Measurements from ENCODE around the gene PCDHGA5.
"Not testable (repeated sequence)": the region's sequence is repeated elsewhere in the genome, so short reads cannot be mapped to it uniquely, and the experiment has no call there.

The PCDHGA5 gene

DNA sequence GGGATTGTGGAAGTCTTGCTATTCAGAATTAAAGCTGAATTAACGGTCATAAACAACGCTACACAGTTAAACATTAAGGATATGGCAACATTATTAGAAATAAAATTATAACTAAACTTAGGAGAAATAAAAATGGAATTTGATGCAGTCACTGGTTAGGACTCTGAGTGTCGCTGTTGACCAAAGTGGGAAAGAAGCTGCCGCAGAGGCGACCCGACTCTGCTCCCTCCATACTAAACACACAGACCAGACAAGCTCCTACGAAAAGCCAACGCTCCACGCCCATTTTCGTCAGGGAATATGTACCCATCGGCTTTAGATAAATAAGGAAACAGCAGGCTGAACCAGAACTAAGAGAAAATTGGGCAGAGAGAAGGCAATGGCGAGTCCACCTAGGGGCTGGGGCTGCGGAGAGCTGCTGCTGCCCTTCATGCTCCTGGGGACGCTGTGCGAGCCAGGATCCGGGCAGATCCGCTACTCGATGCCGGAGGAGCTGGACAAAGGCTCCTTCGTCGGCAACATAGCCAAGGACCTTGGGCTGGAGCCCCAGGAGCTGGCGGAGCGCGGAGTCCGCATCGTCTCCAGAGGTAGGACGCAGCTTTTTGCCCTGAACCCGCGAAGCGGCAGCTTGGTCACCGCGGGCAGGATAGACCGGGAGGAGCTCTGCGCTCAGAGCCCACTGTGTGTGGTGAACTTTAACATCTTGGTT is at the start of gene PCDHGA5:
Gene PCDHGA5, plus strand, starts transcription at position 211 of the 709 bp plus-strand sequence. Its CDS starts 169 bp downstream, at position 380.
- DNase-seq (ENCODE audit: low read depth in 3 of 3, low spot score in 1 of 3): no peak

DNA sequence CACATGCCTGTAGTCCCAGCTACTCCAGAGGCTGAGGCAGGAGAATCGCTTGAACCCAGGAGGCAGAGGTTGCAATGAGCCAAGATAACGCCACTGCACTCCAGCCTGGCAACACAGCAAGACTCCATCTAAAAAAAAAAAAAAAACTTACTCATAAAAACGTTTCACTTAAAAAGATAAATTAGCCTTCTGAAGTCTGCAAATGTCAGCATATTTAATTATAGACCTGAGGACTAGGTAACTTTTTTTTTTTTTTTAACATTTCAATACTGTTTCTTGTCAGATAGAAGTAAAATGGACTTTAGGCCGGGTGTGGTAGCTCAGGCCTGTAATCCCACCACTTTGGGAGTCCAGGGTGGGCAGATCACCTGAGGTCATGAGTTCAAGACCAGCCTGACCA is 47.0 kb upstream of the PCDHGA5 start:
- DNase-seq (ENCODE audit: low read depth in 3 of 3, low spot score in 1 of 3): not testable (repeated sequence)

DNA sequence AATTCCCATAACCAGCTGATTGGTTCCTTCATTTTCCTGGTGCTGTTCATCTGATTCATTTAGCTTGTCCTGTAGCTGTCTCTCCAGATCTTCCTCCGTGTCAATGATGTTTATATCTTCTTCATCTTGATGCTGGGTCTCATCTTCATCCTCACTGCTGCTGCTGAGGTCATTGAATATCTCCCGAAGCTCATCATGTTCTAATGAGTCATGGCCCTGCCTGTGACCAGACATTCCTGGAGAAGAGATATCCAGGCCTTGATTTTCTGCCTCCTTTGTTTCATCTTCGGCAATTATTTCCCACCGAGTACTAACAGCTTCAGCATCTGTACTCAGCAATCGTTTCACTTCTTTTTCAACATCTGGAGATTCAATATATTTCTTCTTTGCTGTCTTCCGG is 44.8 kb upstream of the PCDHGA5 start:
- DNase-seq (ENCODE audit: low read depth in 3 of 3, low spot score in 1 of 3): no peak

DNA sequence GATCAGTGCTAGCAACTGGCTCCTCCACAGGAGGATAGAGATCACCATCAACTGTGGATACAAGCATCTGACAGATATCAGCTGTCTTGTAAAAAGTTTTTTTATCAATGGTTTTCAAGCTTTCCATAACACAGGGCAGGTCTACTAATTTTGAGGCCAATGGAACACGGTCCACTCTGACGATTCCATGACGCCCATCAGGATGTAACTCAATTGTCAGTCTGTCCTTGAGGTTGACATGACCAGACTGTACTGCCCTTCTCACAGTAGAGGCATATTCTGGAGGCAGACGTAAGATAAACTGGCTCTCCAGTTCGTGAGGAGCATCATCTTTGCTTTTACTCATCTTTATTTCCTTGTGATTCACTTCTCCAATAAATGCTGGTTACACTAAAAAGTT is 44.3 kb upstream of the PCDHGA5 start:
- DNase-seq (ENCODE audit: low read depth in 3 of 3, low spot score in 1 of 3): no peak

DNA sequence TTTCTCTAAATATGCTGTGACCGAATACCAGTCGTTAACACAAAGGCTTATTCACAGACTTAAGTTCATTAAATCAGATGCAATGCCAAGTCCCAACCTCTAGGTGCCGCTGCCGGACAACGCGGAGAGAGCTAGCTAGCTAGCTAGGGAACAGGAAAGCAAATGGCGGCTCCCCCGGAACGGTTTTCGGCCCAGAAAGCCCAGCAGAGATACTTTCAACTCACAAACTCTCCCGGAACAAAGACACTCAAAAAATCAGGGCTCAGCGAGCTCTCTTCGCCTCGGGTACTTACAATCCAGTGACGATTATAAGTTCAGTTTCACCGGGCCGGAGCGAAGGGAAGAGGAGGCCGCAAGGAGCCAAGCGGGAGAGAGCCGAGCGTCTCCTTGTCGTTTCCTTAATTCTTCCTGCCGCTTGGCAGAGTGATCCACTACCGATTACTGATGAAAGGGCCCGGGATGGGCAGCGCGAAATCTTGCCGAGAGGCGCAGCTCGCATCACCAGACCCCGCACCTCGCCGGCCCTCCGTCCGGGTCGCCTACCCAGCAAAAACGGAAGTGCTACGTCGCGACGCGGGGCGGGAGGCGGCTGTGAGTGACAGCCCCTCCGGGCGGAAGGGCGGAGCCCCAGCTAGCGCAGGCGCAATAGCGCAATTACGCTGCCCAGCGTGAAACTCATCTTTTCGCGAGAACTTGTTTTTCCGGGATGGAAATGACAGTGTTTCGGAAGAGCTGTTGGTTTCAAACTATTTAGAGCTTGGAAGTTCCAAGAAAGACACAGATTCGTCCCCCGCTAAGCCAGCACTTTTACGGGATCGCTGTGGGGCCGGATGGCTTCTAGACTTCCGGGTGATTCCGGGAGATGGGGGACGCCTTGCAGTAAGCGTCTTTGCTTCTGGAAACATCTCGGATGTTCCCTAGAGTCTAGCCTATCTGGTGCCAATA is 43.5 kb upstream of the PCDHGA5 start, which contains the start of gene TAF7:
Gene TAF7, minus strand, starts transcription at position 560 of the 945 bp plus-strand sequence. CDS start 740 bp downstream, outside the sequence.
- peak; percentile 78 to 87 (median 82) for DNase-seq (ENCODE audit: low read depth in 3 of 3, low spot score in 1 of 3)

DNA sequence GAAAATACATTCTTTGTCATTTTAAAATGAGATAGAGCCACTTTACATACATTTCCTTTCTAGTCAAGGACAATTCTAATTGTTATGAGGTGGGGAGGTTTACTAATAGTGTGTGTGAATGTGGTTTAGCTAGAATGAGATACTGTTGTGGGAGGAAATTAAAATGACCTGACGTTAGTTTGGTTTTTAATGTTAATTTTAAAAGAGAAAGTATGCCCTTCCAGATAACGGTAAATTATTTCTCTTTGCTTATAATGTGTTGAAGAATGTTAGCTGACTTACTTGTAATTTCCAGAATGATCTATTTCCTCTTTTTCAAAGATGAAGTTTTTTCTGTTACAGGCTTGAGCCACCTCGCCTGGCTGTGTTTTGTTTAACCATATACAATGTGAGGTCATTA is 41.7 kb upstream of the PCDHGA5 start:
- DNase-seq (ENCODE audit: low read depth in 3 of 3, low spot score in 1 of 3): no peak

DNA sequence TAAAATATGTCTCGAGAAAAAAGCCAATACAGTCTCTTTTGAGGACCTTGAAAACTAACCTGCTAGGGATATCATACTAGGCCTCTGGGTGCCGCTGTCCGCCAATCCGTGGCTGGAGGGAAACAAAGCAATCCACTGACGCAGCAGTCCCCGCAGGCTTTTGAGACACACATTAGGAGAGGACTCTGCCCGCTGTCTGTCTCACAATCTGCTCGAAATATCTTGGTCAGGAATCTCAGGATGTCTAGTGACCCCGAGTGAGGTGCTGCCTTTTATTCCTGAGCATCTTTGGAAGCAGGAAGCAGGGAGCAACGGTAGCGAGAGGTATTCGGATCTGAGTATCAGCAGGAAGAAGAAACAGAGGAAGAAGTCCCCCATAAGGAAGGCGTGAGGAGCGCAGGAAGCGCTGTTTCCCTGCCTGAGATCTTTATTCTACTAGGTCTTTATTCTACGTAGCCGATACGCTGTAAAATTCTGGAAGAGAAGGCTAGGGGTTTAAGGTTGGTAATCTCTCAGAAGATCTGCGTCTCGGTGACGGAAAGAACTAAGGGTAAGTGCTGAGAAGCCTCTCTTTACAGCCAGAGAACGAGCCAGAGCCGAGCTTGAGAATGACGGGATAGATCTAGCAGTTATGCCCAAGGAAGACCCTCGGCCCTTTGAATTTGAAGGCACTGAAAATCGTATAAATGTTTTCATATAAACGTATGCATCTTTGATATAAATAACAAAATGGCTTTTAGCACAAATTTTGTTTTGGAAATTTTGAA is 37.7 kb upstream of the PCDHGA5 start:
- DNase-seq (ENCODE audit: low read depth in 3 of 3, low spot score in 1 of 3): peak; percentile 29 to 48 (median 39)

DNA sequence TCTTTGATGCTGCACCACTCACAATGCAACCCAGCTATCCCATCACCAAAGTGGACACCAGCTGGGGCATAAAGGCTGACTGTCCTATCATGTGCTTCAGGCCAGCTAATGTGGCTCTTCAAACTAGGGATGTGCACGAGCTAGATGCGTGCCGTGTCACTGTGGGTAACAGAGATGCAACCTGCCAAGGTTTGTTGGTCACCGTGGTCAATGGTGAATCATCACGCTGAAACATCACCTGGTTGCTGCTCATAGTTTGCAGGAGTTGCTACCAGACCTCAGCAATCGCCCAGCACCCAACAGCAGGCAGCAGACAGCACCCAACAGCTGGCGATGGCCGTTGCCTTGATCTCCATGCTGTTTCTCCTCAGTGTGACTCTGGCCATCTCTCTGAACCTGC is 35.7 kb upstream of the PCDHGA5 start:
- DNase-seq (ENCODE audit: low read depth in 3 of 3, low spot score in 1 of 3): no peak

DNA sequence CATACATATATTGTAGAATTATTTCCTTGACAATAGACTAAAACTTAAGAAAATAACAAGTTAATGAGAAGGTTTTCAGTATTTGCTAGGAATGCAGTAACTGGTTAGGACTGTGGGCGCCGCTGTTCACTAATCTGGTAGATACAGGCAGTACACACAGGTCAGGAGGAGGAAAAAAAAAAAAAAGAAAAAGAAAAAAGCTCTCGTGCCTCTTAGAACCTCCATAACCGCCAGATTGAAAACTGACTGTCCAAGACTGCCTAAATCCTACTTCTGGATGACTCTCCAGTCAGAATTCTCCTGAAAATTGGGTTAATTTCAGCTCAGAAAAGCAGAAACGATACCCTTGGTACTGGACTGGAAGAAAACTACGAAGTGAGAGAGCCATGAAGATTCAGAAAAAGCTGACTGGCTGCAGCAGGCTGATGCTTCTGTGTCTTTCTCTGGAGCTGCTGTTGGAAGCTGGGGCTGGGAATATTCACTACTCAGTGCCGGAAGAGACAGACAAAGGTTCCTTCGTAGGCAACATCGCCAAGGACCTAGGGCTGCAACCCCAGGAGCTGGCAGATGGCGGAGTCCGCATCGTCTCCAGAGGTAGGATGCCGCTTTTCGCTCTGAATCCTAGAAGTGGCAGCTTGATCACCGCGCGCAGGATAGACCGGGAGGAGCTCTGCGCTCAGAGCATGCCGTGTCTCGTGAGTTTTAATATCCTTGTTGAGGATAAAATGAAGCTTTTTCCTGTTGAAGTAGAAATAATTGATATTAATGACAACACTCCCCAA is 33.5 kb upstream of the PCDHGA5 start, which contains the start of gene PCDHGA1:
Gene PCDHGA1, plus strand, starts transcription at position 216 of the 782 bp plus-strand sequence.
- DNase-seq (ENCODE audit: low read depth in 3 of 3, low spot score in 1 of 3): no peak

DNA sequence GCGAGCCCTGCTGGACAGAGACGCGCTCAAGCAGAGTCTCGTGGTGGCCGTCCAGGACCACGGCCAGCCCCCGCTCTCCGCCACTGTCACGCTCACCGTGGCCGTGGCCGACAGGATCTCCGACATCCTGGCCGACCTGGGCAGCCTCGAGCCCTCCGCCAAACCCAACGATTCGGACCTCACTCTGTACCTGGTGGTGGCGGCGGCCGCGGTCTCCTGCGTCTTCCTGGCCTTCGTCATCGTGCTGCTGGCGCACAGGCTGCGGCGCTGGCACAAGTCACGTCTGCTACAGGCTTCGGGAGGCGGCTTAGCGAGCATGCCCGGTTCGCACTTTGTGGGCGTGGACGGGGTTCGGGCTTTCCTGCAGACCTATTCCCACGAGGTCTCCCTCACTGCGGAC is 31.4 kb upstream of the PCDHGA5 start:
- not testable (repeated sequence) for DNase-seq (ENCODE audit: low read depth in 3 of 3, low spot score in 1 of 3)

DNA sequence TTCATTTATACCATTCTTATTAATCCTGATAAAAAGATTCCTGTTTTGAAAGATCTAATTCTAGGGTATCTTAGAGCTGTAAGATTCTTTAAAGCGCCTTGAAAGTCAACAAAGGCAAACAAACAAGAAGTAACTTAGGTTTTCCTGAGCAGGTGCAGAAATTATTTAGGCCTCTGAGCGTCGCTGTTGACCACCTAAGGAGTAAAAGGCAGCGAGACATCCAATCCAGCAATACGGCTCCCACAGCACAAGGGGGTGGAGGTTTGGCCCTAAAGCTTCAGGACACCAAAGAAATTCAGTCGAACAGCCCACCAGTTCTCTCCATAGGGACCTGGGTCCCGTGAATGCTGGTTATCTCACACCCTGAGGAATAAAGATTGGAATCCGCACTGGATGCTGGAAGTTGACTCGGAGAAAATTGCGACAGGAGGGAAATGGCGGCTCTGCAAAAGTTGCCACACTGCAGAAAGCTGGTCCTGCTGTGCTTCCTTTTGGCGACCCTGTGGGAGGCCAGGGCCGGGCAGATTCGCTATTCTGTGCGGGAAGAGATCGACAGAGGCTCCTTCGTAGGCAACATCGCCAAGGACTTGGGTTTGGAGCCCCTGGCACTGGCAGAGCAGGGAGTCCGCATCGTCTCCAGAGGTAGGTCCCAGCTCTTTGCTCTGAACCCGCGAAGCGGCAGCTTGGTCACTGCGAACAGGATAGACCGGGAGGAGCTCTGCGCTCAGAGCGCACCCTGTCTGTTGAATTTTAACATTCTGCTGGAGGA is 25.2 kb upstream of the PCDHGA5 start, which contains the start of gene PCDHGA2:
Gene PCDHGA2, plus strand, starts transcription at position 223 of the 769 bp plus-strand sequence.
- DNase-seq (ENCODE audit: low read depth in 3 of 3, low spot score in 1 of 3): no peak

DNA sequence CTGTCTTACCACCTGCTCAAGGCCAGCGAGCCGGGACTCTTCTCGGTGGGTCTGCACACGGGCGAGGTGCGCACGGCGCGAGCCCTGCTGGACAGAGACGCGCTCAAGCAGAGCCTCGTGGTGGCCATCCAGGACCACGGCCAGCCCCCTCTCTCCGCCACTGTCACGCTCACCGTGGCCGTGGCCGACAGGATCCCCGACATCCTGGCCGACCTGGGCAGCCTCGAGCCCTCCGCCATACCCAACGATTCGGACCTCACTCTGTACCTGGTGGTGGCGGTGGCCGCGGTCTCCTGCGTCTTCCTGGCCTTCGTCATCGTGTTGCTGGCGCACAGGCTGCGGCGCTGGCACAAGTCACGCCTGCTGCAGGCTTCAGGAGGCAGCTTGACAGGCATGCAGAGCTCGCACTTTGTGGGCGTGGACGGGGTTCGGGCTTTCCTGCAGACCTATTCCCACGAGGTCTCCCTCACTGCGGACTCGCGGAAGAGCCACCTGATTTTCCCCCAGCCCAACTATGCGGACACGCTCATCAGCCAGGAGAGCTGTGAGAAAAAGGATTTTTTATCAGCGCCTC is 23.1 kb upstream of the PCDHGA5 start:
- DNase-seq (ENCODE audit: low read depth in 3 of 3, low spot score in 1 of 3): not testable (repeated sequence)

DNA sequence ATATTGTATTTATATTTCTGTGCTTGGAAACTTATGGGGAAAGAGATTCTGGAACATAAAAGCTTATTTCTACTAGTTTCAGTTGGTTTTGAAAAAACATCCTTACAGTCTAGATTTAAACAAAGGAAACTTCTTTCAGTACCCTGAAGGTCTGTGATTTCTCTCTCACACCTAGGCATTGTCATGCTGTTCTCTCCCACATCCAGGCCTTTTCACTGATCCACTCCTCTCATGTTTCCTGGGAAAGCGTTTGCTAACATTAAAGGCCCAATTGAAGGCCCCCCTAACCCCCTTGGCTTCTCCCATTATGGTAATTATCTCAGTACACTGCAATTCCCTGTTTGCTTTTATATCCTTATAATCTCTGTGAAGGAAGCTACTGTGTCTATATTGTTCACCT is 21.2 kb upstream of the PCDHGA5 start:
- no peak for DNase-seq (ENCODE audit: low read depth in 3 of 3, low spot score in 1 of 3)

DNA sequence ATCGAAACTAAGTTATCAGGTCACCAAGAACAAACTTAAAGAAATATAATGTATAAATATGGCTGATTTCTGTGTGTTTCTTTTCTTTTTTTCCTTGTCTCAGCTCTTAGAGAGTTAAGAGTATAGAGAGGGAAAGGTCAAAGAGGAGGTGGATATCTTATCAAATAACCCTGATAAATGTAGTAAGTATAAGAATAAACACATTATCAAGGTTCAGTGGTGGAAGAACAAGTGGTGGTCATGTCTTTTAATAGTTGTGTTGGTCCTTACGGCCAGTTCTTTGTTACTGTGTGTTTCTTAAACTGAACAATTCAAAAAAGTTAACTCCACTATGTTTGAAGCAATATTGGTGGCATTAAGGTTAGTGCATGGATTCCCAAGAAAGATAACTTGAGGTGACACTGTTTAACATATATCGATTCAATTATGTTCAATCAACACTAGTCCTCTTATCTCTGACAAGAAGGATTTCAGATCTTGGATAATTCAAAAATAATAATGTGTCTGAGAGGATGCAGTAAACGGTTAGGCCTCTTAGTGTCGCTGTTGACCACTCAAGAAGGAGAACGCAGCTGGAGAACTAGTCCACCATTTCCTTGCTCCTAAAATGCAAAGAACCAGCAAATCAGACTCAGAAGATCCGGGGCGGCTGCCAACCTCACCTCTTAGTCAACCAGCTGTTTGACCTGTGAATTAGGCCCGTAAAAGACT is 20.6 kb upstream of the PCDHGA5 start, which contains the start of gene PCDHGA3:
Gene PCDHGA3, plus strand, starts transcription at position 588 of the 711 bp plus-strand sequence. CDS start 205 bp downstream, outside the sequence.
- DNase-seq (ENCODE audit: low read depth in 3 of 3, low spot score in 1 of 3): no peak

DNA sequence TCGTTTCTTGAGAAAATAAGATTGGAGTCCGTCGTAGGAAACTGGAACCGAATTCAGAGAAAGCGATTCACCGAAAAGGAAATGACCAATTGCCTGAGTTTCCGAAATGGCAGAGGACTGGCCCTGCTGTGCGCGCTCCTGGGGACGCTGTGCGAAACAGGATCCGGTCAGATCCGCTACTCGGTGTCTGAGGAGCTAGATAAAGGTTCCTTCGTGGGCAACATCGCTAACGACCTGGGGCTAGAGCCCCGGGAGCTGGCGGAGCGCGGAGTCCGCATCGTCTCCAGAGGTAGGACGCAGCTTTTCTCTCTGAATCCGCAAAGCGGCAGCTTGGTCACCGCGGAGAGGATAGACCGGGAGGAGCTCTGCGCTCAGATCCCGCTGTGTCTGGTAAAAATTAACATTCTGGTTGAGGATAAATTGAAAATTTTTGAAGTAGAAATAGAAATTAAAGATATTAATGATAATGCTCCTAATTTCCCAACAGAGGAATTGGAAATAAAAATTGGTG is 20.0 kb upstream of the PCDHGA5 start:
- DNase-seq (ENCODE audit: low read depth in 3 of 3, low spot score in 1 of 3): no peak

DNA sequence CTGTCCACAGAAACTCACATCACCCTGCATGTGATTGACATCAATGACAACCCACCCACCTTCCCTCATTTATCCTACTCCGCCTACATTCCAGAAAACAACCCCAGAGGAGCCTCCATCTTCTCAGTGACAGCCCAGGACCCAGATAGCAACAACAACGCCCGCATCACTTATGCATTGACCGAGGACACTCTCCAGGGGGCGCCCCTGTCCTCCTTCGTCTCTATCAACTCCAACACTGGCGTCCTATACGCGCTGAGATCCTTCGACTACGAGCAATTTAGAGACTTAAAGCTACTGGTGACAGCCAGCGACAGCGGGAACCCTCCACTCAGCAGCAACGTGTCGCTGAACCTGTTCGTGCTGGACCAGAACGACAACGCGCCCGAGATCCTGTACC is 18.6 kb upstream of the PCDHGA5 start:
- DNase-seq (ENCODE audit: low read depth in 3 of 3, low spot score in 1 of 3): no peak

DNA sequence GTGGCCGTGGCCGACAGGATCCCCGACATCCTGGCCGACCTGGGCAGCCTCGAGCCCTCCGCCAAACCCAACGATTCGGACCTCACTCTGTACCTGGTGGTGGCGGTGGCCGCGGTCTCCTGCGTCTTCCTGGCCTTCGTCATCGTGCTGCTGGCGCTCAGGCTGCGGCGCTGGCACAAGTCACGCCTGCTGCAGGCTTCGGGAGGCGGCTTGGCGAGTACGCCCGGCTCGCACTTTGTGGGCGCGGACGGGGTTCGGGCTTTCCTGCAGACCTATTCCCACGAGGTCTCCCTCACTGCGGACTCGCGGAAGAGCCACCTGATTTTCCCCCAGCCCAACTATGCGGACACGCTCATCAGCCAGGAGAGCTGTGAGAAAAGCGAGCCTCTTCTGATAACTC is 17.9 kb upstream of the PCDHGA5 start:
- DNase-seq (ENCODE audit: low read depth in 3 of 3, low spot score in 1 of 3): not testable (repeated sequence)
